ENCODE data around the gene PLD3.

PLD3 gene

DNA sequence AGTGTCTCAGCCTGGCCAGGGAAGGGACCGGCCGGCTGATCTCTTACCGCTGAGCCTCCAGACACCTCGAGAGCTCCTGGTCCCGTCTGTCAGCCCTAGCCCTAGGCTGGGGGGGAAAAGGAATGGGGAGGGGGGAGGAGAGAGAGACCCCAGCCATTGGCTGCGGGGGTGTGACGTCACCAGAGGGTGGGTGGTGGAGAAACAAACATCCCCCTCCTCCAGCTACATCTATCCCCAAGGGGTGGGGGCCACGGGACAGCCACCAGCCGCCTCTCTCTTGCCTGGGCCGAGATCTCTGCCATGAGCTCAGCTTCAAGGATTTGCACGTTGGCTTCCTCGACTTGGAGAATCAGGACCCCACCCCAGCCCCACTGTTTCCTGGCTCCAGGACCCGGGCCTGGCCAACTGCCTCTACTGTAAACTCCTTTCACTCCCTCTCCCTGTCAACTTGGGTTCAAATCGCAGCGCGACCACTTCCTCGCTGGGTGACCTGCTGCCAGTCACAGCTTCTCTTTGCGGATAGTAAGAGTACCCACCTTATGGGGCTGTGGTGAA is 64.9 kb downstream of the PLD3 start, which contains the start of gene PRX:
TSS of gene PRX (minus strand) at position 88 of the 555 bp plus-strand sequence. CDS start 5,446 bp downstream, outside the sequence.
- no peak for DNase-seq (ENCODE audit: low read depth in 2 of 2)

- DNase-seq (ENCODE audit: low read depth in 2 of 2), result no peak
These were observed 66.3 kb downstream of the PLD3 start for GRCh38 chr19:40414542-40415535.

- no peak for DNase-seq (ENCODE audit: low read depth in 2 of 2)
These were observed 67.3 kb downstream of the PLD3 start for GRCh38 chr19:40415768-40416167.

DNA sequence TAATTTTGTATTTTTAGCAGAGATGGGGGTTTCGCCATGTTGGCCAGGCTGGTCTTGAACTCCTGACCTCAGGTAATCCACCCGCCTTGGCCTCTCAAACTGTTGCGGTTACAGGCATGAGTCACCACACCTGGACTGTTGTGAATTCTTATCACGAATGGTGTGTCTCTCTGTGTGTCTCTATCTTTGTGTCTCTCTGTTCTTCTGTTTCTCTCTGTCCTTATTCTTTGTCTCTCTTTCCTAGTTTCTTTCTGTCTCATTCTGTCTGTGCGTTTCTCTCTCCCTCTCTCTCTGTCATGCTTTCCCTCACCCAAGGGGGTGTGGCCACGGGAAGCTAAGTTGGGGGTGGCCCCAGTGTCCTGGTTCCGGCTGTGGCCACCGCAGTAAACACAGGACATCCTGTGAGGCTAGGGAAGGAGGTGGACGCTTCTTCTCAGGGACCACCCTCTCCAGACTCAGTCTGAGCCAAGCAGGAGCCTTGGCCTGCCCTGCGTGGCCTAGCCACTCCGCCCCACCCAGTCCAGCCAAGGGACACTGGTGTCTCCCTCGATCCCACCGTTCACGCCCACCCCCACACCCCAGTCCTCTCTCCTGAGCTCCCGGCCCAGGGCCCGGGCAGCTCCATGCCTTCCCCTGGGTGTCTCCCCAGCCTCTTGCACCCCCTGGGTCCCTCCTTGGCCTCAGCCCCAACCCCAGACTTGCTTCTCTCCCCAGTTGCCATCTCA is 68.6 kb downstream of the PLD3 start:
- DNase-seq (ENCODE audit: low read depth in 2 of 2), result no peak

DNA sequence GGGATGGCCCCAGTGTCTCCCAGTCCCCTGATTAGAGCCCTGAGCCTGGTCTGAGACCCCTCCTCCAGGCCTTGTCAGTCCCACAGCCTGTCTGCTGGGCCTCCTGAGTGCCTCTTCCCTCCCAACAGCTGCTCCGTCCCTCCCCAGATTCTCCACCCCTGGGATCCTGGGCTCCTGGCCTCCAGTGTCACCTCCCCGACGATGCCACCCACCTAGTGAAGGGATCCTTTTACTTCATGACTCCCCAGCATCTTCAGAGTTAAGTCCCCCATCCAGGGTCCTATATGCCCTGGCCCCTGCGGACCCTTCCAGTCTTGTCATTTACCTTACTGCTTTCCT is 69.1 kb downstream of the PLD3 start:
- DNase-seq (ENCODE audit: low read depth in 2 of 2), result no peak

DNA sequence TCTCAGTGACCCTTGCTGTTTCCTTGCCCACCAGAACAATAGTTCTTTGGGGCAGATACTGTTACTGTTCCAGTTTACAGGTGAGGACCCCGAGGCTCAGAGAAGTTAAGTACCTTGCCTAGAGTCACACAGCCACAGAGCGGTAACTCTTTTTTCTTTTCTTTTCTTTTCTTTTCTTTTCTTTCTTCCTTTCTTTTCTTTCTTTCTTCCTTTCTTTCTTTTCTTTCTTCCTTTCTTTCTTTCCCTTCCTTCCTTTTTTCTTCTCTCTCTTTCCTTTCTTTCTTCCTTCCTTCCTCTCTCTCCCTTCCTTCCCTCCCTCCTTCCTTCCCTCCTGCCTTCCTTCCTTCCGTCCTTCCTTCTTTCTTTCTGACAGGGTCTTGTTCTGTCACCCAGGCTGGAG is 69.5 kb downstream of the PLD3 start:
- DNase-seq (ENCODE audit: low read depth in 2 of 2), result no peak

- no peak for DNase-seq (ENCODE audit: low read depth in 2 of 2)
These were observed 70.6 kb downstream of the PLD3 start for GRCh38 chr19:40419066-40419612.

DNA sequence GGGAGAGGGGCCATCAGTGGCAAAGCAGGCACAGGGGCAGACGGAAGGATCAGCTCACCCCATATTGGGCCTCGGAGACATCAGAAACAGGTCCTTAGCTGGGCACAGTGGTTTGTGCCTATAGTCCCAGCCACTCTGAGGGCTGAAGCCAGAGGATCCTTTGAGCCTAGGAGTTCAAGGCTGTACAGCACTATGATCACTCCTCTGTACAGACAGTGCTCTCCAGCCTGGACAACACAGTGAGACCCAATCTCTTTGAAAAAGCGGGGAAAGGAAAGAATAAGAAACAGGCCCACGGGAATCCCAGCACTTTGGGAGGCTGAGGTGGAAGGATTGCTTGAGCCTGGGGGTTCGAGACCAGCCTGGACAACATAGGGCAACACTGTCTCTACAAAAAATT is 71.3 kb downstream of the PLD3 start:
- DNase-seq (ENCODE audit: low read depth in 2 of 2), result no peak

- DNase-seq (ENCODE audit: low read depth in 2 of 2), result no peak
These were observed 71.9 kb downstream of the PLD3 start for GRCh38 chr19:40420451-40420765.

DNA sequence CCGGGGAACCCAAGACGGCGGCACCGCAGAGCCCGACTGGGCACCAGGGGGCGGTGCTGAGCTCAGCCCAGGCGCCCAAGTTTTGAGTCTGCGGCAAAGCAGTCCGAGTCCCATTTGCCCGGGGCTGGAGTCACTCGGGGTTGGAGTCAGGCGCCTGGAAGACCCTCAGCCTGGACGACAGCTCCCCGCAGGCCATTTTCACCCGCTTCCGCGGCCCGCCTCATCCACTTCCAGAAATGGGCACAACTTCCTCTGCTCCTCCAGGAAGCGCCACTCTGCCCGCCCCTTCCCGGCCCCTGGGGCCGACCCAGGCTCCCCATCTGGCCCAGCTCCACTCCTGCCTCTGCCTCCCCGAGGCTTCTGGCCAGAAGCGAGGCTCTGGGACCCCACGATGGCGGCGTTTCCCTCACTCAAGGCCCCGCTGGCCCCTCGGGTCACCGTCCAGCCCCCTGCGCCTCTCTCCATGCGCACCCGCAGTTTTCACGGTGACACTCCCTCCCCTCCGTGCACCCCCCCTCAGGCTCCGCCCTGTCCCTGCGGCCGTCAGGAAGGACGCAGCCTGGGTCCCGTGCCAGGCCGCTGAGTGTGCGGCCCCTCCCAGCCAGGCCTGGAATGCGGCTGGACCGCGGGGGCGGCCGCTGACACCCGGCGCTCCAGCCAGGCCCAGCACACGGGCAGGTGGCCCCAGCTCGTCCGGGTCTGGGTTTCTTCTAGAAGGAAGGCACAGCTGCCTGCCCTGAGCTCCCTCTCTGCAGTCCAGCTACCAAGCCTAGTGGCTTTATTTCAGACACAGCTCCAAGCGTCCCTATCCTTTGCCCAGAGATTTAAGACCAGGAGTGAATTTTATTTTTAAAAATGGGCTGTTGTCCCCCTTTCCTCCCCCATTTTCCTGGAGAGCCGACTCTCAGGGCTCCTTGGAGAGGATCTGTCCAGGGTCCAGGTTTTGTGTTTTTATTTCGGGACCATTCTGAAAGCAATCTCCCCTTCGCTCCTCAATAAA is 72.6 kb downstream of the PLD3 start:
- peak; percentile 51 to 60 for DNase-seq (ENCODE audit: low read depth in 2 of 2)

GRCh38 chr19:40421993-40422747 is 73.7 kb downstream of the PLD3 start:
- DNase-seq (ENCODE audit: low read depth in 2 of 2), result no peak

GRCh38 chr19:40422748-40423566 is 74.5 kb downstream of the PLD3 start:
- no peak for DNase-seq (ENCODE audit: low read depth in 2 of 2)

GRCh38 chr19:40423938-40424337 is 75.4 kb downstream of the PLD3 start:
- DNase-seq (ENCODE audit: low read depth in 2 of 2), result no peak

DNA sequence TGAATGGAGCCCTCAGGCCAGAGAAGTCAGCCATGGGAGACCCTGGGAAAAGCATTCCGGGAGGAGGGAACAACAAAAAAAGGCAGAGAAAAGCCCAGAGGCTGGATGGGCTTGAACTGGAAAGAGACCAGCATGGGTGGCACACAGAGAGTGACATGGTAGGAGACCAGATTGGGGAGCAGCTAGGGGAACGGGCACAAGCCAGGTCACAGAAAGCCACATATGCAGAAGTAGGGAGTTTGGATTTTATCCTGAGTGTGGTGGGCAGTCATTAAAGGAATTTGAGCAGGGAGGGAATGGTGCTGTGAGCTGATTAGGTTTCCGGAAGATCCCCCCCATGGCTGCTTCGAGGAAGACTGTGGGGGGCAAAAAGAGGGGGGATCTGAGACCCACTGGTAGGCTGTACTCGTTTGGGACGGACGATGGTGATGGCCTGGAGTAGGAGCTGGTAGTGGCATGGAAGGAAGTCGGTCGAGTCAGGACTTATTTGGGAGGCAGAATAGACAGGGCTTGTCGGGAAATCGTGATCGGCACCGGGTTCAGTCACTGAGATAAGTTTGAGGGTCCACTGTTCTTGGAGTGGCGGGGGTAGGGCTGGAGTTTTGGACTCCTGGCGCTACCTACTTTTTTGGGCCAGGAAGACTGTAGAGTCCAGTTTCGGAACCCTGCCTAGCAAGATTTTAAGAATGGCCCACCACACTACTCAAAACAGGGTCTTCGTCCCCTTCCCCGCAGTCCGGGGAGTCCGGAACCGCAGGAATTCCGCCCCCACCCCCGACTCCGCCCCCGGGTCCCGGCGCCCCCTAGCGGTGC is 76.3 kb downstream of the PLD3 start:
- no peak for DNase-seq (ENCODE audit: low read depth in 2 of 2)

DNA sequence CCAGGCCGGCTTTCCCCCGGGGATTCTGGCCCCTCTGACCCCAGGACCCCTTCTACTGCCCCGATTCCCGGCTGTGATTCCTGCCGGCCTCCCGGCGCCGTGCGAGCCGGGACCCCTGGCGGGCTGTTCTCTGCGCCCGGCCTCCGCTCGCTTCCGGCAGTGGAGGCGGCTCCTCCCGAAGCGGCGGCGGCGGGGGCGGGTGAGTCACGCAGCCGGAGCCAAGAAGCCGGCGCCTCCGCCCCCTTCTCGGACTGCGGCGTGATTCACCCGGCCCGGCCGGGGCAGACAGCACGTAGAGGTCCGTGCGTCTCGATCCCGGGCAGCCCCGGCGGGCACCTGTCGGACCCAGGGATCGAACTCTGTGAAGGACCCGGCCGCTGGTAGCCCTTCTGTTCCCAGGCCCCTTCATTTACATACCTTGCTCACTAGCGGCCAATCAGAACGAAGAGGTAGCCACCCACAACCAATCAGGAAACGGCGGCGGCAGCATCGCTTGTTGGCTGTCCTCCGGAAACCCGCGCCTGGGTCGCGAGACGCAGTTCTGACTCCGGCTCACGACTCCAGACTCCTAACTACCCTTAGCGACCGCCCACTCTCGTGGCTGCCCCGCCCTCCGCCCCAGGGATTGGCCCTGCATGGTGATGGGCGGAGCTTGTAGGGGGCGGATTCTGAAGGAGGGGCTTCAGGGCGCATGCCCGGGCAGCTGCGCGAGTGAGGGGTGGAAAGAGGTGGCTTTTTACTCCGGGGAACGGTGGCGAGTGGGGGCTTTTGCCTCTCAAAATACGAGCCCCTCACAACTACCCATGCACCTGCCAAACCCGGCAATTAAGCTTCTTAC is 77.2 kb downstream of the PLD3 start, which contains the start of gene SERTAD1:
TSS of gene SERTAD1 (minus strand) at position 543 of the 838 bp plus-strand sequence. CDS start 2,446 bp downstream, outside the sequence.
- peak; percentile 100 for DNase-seq (ENCODE audit: low read depth in 2 of 2)
